HG03039 (cell line): ENCODE measurements around the gene THNSL1.

Source experiments
- ATAC-seq: cut with Tn5 transposase; IDR thresholded peaks from one replicate; pipeline ENCODE4 v1.9.1; 2021; ENCODE audit warnings: mild to moderate bottlenecking, moderate library complexity; ENCODE audit not compliant: unreplicated experiment

THNSL1 gene

GRCh38 chr10:25050402-25050801, 34.0 kb downstream of the THNSL1 start:
- ATAC-seq: no peak

GRCh38 chr10:25052012-25052411, 35.6 kb downstream of the THNSL1 start:
- ATAC-seq: no peak

GRCh38 chr10:25056726-25057125, 40.3 kb downstream of the THNSL1 start:
- ATAC-seq: no peak

- no peak for ATAC-seq
Measured at GRCh38 chr10:25057886-25058285, 41.5 kb downstream of the THNSL1 start.

- ATAC-seq: no peak
Measured at GRCh38 chr10:25059990-25060389, 43.6 kb downstream of the THNSL1 start.

GRCh38 chr10:25061125-25061524, 44.7 kb downstream of the THNSL1 start:
- no peak for ATAC-seq

- ATAC-seq: no peak
Measured at GRCh38 chr10:25061711-25062449, 45.5 kb downstream of the THNSL1 start.

GRCh38 chr10:25063157-25063556, 46.7 kb downstream of the THNSL1 start:
- ATAC-seq: no peak

GRCh38 chr10:25063644-25064043, 47.2 kb downstream of the THNSL1 start:
- no peak for ATAC-seq

- ATAC-seq: no peak
Measured at GRCh38 chr10:25064401-25064800, 48.0 kb downstream of the THNSL1 start.

GRCh38 chr10:25065761-25066476, 49.5 kb downstream of the THNSL1 start:
- ATAC-seq: no peak

GRCh38 chr10:25068152-25069058, 52.0 kb downstream of the THNSL1 start:
- ATAC-seq: no peak

GRCh38 chr10:25071227-25071626, 54.8 kb downstream of the THNSL1 start:
- no peak for ATAC-seq

- ATAC-seq: no peak
Measured at GRCh38 chr10:25072786-25073185, 56.4 kb downstream of the THNSL1 start.

GRCh38 chr10:25075825-25076224, 59.4 kb downstream of the THNSL1 start:
- no peak for ATAC-seq
